ENCODE measurements around the gene C11orf21. TPM values are rescaled to one million over a fixed set of nuclear protein-coding genes. Genes with fewer than 3 reads are reported as not detected.

C11orf21 gene
- total RNA-seq, 1 donor from 2014 or later: not detected

DNA sequence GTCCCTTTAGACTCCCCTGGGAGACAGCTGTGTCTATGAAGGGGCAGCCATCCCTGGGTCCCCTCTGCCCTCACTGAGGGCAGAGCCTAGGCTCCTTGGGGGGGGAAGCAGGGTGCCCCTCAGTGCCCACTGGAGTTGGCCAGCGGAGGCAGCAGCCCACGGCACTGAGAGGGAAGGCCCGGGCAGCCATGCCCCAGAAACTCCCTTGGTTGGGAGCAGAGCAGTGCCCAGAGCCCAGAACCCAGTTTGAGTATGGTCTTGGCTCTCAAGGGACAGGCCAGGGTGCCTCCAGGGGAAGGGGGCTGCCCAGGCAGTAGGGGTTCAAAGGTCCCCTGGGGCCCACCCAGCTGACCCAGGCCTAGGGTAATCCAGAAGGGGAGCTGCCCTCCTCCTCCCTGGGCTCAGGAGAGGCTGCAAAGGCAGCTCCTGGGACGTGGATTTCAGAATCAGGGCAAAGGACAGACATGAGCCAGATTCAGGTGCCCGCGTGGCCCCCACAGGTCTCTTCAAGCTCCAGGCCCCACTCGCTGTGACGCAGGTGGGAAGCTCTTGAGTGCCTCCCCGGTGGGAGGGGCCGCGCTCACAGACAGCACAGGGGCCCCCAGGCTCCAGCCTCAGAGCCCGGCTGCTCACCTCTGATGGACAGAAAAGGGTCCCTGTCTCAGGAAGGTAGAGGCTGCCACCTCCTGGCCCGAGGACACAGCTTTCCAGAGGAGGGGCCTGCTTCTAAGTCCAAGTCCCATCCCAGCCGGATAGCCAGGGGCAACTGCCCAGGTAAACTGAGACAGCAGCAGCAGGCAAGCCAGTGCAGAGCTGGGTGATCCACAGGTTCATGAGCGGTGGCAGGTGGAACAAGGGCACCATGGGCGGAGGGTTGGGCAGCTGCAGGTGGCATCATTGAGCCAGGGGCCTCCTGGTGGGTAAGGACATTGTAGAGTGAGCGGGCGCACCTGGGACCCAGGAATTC is 2.6 kb downstream of the C11orf21 start:
- Histone ChIP-seq H2AFZ (ENCODE audit: low read depth, low read length) (no peak overlapping the region), H4K20me1 (ENCODE audit: insufficient read depth, low read length) (no peaks in the 10 kb centered on the region), H3K79me2 (ENCODE audit: insufficient read depth, low read length) (no peaks in the 10 kb centered on the region), H3K27ac (ENCODE audit: low read depth, low read length) (no peak overlapping the region), H3K36me3 (ENCODE audit: insufficient read depth, low read length) (no peaks in the 10 kb centered on the region), H3K9ac (ENCODE audit: low read length) (no peak overlapping the region), H3K4me1 (ENCODE audit: insufficient read depth, low read length) (no peaks in the 10 kb centered on the region), H3K27me3 (ENCODE audit: insufficient read depth, low read length) (peaks cover 3% of the 10 kb centered on the region), H3K4me3 (ENCODE audit: insufficient read depth, low read depth, low read length) (no peak overlapping the region), H3K9me3 (ENCODE audit: insufficient read depth, low read depth, low read length) (no peaks in the 10 kb centered on the region), H3K4me2 (ENCODE audit: low read length) (no peak overlapping the region)
- DNase-seq (ENCODE audit: low read depth): no peak
- FAIRE-seq: no peak
- Mint-ChIP-seq H3K4me3 (ENCODE audit: unreplicated experiment) (no peak overlapping the region), H3K4me1 (ENCODE audit: low read depth, unreplicated experiment) (peaks cover 3% of the 10 kb centered on the region), H3K27me3 (ENCODE audit: low read depth, unreplicated experiment) (peaks cover 35% of the 10 kb centered on the region), H3K27ac (ENCODE audit: unreplicated experiment) (no peak overlapping the region), H3K9me3 (ENCODE audit: unreplicated experiment) (peaks cover 6% of the 10 kb centered on the region), H3K36me3 (ENCODE audit: low read depth, unreplicated experiment) (no peaks in the 10 kb centered on the region)
- TF ChIP-seq EZH2 (IDR thresholded peaks at IDR 0.05; ENCODE audit: insufficient read depth, low read length): no peak
- TF ChIP-seq, protein P1, sequence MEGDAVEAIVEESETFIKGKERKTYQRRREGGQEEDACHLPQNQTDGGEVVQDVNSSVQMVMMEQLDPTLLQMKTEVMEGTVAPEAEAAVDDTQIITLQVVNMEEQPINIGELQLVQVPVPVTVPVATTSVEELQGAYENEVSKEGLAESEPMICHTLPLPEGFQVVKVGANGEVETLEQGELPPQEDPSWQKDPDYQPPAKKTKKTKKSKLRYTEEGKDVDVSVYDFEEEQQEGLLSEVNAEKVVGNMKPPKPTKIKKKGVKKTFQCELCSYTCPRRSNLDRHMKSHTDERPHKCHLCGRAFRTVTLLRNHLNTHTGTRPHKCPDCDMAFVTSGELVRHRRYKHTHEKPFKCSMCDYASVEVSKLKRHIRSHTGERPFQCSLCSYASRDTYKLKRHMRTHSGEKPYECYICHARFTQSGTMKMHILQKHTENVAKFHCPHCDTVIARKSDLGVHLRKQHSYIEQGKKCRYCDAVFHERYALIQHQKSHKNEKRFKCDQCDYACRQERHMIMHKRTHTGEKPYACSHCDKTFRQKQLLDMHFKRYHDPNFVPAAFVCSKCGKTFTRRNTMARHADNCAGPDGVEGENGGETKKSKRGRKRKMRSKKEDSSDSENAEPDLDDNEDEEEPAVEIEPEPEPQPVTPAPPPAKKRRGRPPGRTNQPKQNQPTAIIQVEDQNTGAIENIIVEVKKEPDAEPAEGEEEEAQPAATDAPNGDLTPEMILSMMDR (IDR thresholded peaks at IDR 0.05; ENCODE audit: insufficient read depth, low read depth, low read length): no peak

DNA sequence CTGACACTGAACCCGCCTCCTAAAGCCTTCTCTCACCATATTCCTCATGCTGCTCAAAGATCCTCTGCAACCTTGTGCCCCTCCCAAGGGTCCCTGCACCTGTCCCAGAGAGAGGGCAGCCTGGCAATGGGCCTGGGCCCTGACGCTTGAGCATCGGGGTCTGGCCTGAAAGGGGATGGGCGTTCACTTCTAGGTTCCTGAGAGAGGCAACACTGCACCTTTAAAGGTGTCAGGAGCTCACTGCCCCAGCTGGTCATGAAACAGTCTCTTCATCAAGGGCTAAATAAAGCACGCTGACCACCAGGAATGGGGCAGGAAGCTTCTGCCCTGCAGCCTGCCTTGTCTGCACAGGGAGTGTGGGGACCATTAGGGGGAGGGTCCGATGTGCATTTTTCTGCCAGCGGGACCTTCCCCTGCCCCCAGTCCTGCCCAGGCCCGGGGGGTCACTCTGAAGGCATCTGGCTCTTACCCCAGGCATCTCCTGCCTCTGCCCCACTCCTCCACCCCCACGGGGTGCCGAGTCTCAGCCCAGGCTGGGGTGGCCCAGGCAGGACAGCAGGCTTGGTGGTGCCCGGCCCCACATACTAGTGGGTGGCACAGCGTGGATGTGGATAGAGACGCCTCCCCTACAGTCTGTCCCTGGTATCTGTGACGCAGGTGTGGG is 3.5 kb downstream of the C11orf21 start:
- H3K4me3 ChIP-seq (ENCODE audit: insufficient read depth, low read depth, low read length): no peak overlapping the region
- H3K27ac Mint-ChIP-seq (ENCODE audit: unreplicated experiment): no peak overlapping the region
- DNase-seq (ENCODE audit: low read depth) (no peak), FAIRE-seq (no peak)
- H3K4me1 ChIP-seq (ENCODE audit: insufficient read depth, low read length): no peaks in the 10 kb centered on the region
- H3K4me2 ChIP-seq (ENCODE audit: low read length): no peak overlapping the region
- peaks cover 3% of the 10 kb centered on the region for H3K4me1 Mint-ChIP-seq (ENCODE audit: low read depth, unreplicated experiment)
- H3K27me3 ChIP-seq (ENCODE audit: insufficient read depth, low read length): peaks cover 3% of the 10 kb centered on the region
- no peaks in the 10 kb centered on the region for H3K36me3 ChIP-seq (ENCODE audit: insufficient read depth, low read length)
- no peak overlapping the region for H2AFZ ChIP-seq (ENCODE audit: low read depth, low read length)
- H3K9ac ChIP-seq (ENCODE audit: low read length): no peak overlapping the region
- TF ChIP-seq, protein P1 (IDR thresholded peaks at IDR 0.05; ENCODE audit: insufficient read depth, low read depth, low read length): no peak
- TF ChIP-seq EZH2 (IDR thresholded peaks at IDR 0.05; ENCODE audit: insufficient read depth, low read length): no peak
- H3K9me3 Mint-ChIP-seq (ENCODE audit: unreplicated experiment): peaks cover 6% of the 10 kb centered on the region
- peaks cover 3% of the 10 kb centered on the region for H3K36me3 Mint-ChIP-seq (ENCODE audit: low read depth, unreplicated experiment)
- H3K9me3 ChIP-seq (ENCODE audit: insufficient read depth, low read depth, low read length): no peaks in the 10 kb centered on the region
- no peak overlapping the region for H3K4me3 Mint-ChIP-seq (ENCODE audit: unreplicated experiment)
- H3K27me3 Mint-ChIP-seq (ENCODE audit: low read depth, unreplicated experiment): peaks cover 42% of the 10 kb centered on the region
- no peaks in the 10 kb centered on the region for H3K79me2 ChIP-seq (ENCODE audit: insufficient read depth, low read length)
- H4K20me1 ChIP-seq (ENCODE audit: insufficient read depth, low read length): no peaks in the 10 kb centered on the region
- H3K27ac ChIP-seq (ENCODE audit: low read depth, low read length): no peak overlapping the region

Measured in astrocyte (in vitro differentiated cells and primary cell).